ENCODE measurements around the gene GLI3. TPM values are rescaled to one million over a fixed set of nuclear protein-coding genes. Genes with fewer than 3 reads are reported as not detected.

The GLI3 gene
- total RNA-seq, 4 donors from 2014 or later: 8.6 to 12.6 (median 8.7) TPM

DNA sequence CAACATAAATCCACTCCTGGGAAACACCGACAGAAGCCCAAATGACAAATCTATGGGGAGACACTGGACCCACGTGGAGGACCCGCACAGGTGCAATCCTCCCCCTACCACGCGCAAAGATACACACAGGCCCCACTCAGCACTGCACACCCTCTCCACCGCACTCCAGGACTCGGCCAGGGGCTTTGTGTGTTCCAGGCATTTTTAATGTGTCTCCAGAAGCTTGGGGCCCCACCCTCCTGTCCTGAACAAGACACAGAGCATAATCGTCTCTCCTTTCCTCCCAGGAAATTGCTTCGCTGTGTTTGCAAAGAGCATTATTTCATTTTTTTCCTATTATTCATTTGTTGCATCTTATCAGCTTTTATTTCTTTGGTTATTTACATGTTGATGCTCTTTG, 82.8 kb downstream of the GLI3 start:
- Histone ChIP-seq H3K4me1 (peaks cover 0 to 45% (median 10%) of the 10 kb centered on the region in 4 donors), H3K27me3 (no peaks in the 10 kb centered on the region), H3K27ac (no peak overlapping the region), H3K4me3 (no peak overlapping the region), H3K9me3 (no peaks in the 10 kb centered on the region), H3K36me3 (no peaks in the 10 kb centered on the region)
- no peak for DNase-seq (ENCODE audit: low spot score in 2 of 2)
- WGBS, 2 donors: 82% methylated on average over 9 of the region's 9 CpGs
- TF ChIP-seq POLR2A (IDR thresholded peaks at IDR 0.05) (no peak), EP300 (IDR thresholded peaks at IDR 0.05) (no peak)
- TF ChIP-seq, protein P1, sequence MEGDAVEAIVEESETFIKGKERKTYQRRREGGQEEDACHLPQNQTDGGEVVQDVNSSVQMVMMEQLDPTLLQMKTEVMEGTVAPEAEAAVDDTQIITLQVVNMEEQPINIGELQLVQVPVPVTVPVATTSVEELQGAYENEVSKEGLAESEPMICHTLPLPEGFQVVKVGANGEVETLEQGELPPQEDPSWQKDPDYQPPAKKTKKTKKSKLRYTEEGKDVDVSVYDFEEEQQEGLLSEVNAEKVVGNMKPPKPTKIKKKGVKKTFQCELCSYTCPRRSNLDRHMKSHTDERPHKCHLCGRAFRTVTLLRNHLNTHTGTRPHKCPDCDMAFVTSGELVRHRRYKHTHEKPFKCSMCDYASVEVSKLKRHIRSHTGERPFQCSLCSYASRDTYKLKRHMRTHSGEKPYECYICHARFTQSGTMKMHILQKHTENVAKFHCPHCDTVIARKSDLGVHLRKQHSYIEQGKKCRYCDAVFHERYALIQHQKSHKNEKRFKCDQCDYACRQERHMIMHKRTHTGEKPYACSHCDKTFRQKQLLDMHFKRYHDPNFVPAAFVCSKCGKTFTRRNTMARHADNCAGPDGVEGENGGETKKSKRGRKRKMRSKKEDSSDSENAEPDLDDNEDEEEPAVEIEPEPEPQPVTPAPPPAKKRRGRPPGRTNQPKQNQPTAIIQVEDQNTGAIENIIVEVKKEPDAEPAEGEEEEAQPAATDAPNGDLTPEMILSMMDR (IDR thresholded peaks at IDR 0.05): no peak

DNA sequence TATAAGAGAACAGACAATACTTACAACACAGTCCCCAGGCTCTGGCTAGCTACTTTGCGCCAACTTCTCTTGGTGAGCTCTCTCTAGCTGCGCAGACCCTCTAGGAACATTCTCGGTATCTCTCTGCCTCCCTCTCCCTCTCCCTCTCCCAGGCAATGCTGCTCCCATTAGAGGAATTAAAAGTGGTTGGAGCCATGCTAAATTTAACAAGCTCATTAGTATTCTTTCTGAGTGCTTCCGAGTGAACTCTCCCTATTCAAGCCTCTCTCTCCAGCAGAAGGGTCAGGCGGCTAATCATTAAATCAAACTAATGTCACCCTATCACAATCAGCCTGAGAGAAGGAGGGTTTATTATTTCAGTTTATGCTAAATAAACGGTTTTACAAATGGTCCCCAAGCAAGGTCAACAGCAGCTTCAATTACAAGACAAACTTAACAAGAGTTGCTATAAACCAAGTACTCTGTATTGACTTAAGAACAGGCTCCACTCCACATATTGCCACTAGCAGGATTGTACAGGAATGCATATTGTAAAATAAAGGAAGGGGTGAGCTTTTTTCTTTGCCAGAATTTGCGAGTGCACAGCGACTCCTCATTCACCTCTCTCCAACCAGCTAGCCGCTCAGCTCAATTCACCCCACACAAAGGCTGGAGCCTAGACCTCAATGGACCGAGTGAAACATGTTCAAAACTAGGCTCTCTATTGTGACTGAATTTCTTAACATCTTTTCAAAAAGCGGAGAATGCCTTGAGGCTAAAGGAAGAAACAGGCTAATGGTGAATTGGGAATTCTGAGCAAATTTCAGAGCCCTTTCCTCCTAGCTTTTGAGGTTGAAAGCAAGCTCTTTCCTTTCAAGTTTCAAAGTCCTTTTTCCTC, 84.4 kb downstream of the GLI3 start:
- WGBS, 2 donors: 59 to 61% methylated on average over 11 of the region's 11 CpGs
- H3K27ac ChIP-seq: no peak overlapping the region
- H3K36me3 ChIP-seq: no peaks in the 10 kb centered on the region
- DNase-seq (ENCODE audit: low spot score in 2 of 2): no peak
- no peaks in the 10 kb centered on the region for H3K9me3 ChIP-seq
- H3K4me1 ChIP-seq: peaks cover 0 to 39% (median 8%) of the 10 kb centered on the region in 4 donors
- TF ChIP-seq, protein P1 (IDR thresholded peaks at IDR 0.05): no peak
- no peak for TF ChIP-seq EP300 (IDR thresholded peaks at IDR 0.05)
- no peak for TF ChIP-seq POLR2A (IDR thresholded peaks at IDR 0.05)
- H3K27me3 ChIP-seq: no peaks in the 10 kb centered on the region
- H3K4me3 ChIP-seq: no peak overlapping the region

DNA sequence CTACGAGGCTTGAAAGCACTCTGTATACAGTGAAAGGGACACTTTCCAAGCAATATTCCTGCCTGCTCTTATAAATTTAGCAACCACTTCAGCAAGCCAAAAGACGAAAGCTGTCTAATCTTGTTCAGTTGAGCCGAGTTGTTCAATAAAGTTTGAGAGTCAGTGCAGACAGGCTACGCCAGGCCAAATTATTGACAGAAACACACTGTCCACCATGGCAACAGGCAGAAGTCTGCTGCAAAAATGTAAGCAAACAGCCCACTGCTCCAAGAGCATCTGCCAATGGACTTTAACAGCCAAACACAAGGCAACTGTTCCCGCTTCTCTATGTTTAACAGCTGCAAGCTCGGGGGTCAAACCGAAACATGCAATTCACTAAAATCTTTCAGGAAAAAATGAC, 85.7 kb downstream of the GLI3 start:
- TF ChIP-seq EP300 (IDR thresholded peaks at IDR 0.05): peak in 1 of 2 donors; percentile 30
- TF ChIP-seq, protein P1 (IDR thresholded peaks at IDR 0.05): no peak
- Histone ChIP-seq H3K27me3 (no peaks in the 10 kb centered on the region), H3K4me3 (peak overlapping the region in 1 of 4 donors; percentile 9), H3K4me1 (peaks cover 0 to 35% (median 7%) of the 10 kb centered on the region in 4 donors), H3K36me3 (no peaks in the 10 kb centered on the region), H3K27ac (peak overlapping the region in 2 of 4 donors; percentile 38 to 64), H3K9me3 (no peaks in the 10 kb centered on the region)
- 26 to 28% methylated on average over 7 of the region's 7 CpGs for WGBS, 2 donors
- no peak for DNase-seq (ENCODE audit: low spot score in 2 of 2)

DNA sequence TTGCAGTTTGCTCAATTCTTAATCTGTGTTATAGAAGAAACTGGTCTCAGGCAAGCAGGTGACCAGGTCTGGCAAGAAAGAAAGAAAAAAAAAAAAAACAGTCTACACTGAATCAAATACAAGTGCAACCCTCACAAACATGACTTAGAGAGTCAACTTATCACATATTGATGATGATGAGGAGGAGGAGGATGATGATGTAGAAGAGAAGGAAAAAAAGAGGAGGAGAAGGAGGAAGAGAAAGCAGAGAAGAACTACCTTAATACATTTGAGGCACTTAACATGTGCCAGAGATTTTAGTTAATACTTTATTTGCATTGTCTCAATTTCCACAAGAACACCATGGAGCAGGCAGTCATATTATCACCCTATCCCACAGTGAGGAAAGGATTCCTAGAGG, 91.5 kb downstream of the GLI3 start:
- no peaks in the 10 kb centered on the region for H3K9me3 ChIP-seq
- no peak for TF ChIP-seq POLR2A (IDR thresholded peaks at IDR 0.05)
- TF ChIP-seq EP300 (IDR thresholded peaks at IDR 0.05): no peak
- TF ChIP-seq, protein P1 (IDR thresholded peaks at IDR 0.05): no peak
- no peaks in the 10 kb centered on the region for H3K27me3 ChIP-seq
- no peak for DNase-seq (ENCODE audit: low spot score in 2 of 2)
- no peak overlapping the region for H3K27ac ChIP-seq
- peaks cover 0 to 13% (median 3%) of the 10 kb centered on the region in 4 donors for H3K4me1 ChIP-seq
- no peaks in the 10 kb centered on the region for H3K36me3 ChIP-seq
- no peak overlapping the region for H3K4me3 ChIP-seq

DNA sequence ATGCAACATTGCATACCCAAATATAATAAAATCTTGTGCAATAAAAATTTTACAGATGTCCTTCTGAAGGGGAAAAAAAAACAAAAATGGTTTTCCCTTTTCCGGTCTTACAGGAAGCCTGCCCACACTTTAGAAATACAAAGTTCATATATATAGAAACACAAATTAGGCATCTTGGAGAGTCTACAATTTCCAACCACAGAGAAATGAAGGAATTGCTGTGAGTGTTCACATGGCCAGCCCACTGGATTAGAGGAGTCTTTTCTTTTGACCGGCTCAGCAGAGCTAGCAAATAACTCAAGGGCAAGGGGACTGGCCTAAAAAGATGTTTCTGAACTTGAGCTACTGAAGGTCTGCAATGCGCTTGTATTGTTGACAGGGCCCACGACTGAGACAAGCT, 92.4 kb downstream of the GLI3 start:
- H3K9me3 ChIP-seq: no peaks in the 10 kb centered on the region
- H3K4me3 ChIP-seq: no peak overlapping the region
- H3K27ac ChIP-seq: no peak overlapping the region
- no peaks in the 10 kb centered on the region for H3K27me3 ChIP-seq
- H3K36me3 ChIP-seq: no peaks in the 10 kb centered on the region
- no peak for DNase-seq (ENCODE audit: low spot score in 2 of 2)
- peaks cover 0 to 10% (median 3%) of the 10 kb centered on the region in 4 donors for H3K4me1 ChIP-seq
- TF ChIP-seq POLR2A (IDR thresholded peaks at IDR 0.05): no peak
- TF ChIP-seq, protein P1 (IDR thresholded peaks at IDR 0.05): no peak
- TF ChIP-seq EP300 (IDR thresholded peaks at IDR 0.05): no peak
- WGBS, 2 donors: 44% methylated on average over 4 of the region's 4 CpGs

Measured in tibial nerve (tissue), 4 donors.